Measurements from ENCODE around the gene SDR39U1.

SDR39U1 gene

GRCh38 chr14:24441904-24442239 is 704 bp downstream of the SDR39U1 start:
- no peak for DNase-seq

- DNase-seq, result no peak
These were observed 1.1 kb downstream of the SDR39U1 start for GRCh38 chr14:24441485-24441884.

- no peak for DNase-seq
These were observed 1.8 kb downstream of the SDR39U1 start for GRCh38 chr14:24440606-24441399.

GRCh38 chr14:24439830-24440605 is 2.6 kb downstream of the SDR39U1 start:
- no peak for DNase-seq

GRCh38 chr14:24439257-24439656 is 3.3 kb downstream of the SDR39U1 start:
- no peak for DNase-seq

GRCh38 chr14:24438223-24439097 is 4.1 kb downstream of the SDR39U1 start:
- DNase-seq, result no peak

GRCh38 chr14:24437736-24438067 is 4.9 kb downstream of the SDR39U1 start:
- DNase-seq, result no peak

GRCh38 chr14:24437020-24437735 is 5.4 kb downstream of the SDR39U1 start:
- DNase-seq, result no peak

GRCh38 chr14:24436355-24437019 is 6.1 kb downstream of the SDR39U1 start:
- no peak for DNase-seq

- DNase-seq, result no peak
These were observed 6.6 kb downstream of the SDR39U1 start for GRCh38 chr14:24435998-24436354.

- DNase-seq, result no peak
These were observed 7.3 kb downstream of the SDR39U1 start for GRCh38 chr14:24435192-24435810.

GRCh38 chr14:24434676-24435075 is 7.9 kb downstream of the SDR39U1 start:
- DNase-seq, result no peak

- no peak for DNase-seq
These were observed 8.5 kb downstream of the SDR39U1 start for GRCh38 chr14:24434036-24434435.

GRCh38 chr14:24432259-24433131 is 10.1 kb downstream of the SDR39U1 start:
- no peak for DNase-seq

GRCh38 chr14:24431569-24432258 is 10.9 kb downstream of the SDR39U1 start:
- peak; percentile 97 for DNase-seq

GRCh38 chr14:24430682-24431568 is 11.7 kb downstream of the SDR39U1 start:
- no peak for DNase-seq

- peak; percentile 86 for DNase-seq
These were observed 12.4 kb downstream of the SDR39U1 start for GRCh38 chr14:24430143-24430681.

GRCh38 chr14:24429395-24430142 is 13.0 kb downstream of the SDR39U1 start, which contains the start of the genes CBLN3 and KHNYN:
TSS of gene CBLN3 (minus strand) at chr14:24429668. CDS start at chr14:24429054, 614 bp downstream.
TSS of gene KHNYN (plus strand) at chr14:24429954. CDS start at chr14:24430731, 777 bp downstream.
- peak; percentile 94 for DNase-seq

Data from islet precursor cell (in vitro differentiated cells).